ENCODE measurements around the gene PTBP1.

The PTBP1 gene

GRCh38 chr19:796692-797527 is at the start of gene PTBP1:
TSS of gene PTBP1 (plus strand) at chr19:797452. CDS start at chr19:797498, 46 bp downstream.
- DNase-seq (ENCODE audit: extremely low spot score, insufficient read length, low read depth) (peak; percentile 98), FAIRE-seq (peak; percentile 100)

DNA sequence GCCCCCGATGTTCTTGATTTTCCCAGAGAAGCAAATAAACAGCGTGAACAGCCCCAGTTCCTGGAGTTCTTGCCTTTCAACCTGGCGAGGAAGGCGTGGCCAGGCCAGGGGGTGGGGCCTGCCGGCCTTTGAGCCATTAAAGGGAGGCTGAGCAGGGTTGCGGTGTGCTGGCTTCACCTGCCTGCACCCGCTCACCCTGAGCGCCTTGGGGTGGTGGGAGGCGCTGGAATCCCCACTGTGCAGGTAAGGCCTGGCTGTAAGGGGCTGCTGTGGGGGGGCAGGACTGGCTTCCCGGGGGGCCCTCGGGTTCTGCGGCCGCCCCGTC is 49.0 kb upstream of the PTBP1 start:
- no peak for FAIRE-seq

GRCh38 chr19:749811-750210 is 47.4 kb upstream of the PTBP1 start:
- FAIRE-seq (no peak), DNase-seq (ENCODE audit: extremely low spot score, insufficient read length, low read depth) (no peak)

More for the DNA sequence above, 49.0 kb upstream of the PTBP1 start:
- DNase-seq (ENCODE audit: extremely low spot score, insufficient read length, low read depth): no peak

GRCh38 chr19:750640-751423 is 46.4 kb upstream of the PTBP1 start, which contains the start of gene MISP:
TSS of gene MISP (plus strand) at chr19:751112. CDS start at chr19:756947, 5,835 bp downstream.
- no peak for FAIRE-seq
- no peak for DNase-seq (ENCODE audit: extremely low spot score, insufficient read length, low read depth)

GRCh38 chr19:751501-752341 is 45.5 kb upstream of the PTBP1 start:
- FAIRE-seq: no peak
- DNase-seq (ENCODE audit: extremely low spot score, insufficient read length, low read depth): no peak

DNA sequence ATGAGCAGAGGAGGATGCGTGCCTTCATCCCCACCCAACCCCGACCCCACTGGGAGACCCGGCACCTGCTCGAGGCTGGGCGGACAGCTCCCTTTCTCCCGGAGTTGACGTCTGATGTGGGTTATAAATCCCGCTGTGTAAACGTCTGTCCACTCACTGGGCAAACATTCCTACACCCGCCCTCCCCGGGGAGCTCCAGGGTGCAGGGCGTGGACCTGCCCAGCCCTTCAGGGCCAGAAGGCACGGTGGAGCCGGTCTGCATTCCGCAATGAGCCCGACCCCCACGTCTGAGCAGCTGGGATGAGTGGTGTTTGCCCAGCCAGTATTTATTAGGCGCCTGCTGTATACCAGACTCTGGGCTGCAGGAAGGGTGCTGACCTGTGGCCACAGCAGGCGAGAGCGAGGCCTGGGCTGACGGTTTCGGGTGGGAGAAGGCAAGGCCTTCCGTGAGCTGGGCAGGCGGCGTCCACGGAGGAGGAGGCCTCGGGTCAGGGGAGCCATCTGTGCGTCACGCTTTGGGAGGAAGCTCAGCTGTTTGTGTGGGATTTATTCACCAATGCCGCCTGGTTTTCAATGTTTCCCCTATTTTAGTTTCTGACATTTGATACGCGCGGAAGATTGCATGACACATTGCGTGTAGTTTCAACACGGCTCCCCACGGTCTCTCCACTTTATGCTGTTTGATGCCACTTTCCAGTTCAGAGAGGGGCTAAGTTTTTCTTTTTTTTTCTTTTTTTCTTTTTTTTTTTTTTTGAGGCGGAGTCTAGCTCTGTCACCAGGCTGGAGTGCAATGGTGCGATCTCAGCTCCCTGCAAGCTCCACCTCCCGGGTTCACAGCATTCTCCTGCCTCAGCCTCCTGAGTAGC is 44.4 kb upstream of the PTBP1 start:
- DNase-seq (ENCODE audit: extremely low spot score, insufficient read length, low read depth): no peak
- no peak for FAIRE-seq

DNA sequence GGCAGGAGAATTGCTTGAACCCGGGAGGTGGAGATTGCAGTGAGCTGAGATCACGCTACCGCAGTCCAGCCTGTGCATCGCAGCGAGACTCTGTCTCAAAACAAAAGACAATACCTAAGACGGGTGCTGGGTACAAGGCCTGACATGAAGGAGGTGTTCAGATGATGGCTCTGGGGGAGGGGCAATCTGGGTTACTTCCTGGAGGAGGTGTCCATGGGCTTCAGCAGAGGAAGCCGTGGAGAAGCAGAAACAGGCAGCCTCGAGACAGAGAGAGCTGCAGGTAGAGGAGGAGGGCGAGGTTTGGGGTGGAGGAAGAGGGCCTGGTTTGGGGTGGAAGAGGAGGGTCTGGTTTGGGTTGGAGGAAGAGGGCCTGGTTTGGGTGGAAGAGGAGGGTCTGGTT is 42.7 kb upstream of the PTBP1 start:
- FAIRE-seq: no peak

DNA sequence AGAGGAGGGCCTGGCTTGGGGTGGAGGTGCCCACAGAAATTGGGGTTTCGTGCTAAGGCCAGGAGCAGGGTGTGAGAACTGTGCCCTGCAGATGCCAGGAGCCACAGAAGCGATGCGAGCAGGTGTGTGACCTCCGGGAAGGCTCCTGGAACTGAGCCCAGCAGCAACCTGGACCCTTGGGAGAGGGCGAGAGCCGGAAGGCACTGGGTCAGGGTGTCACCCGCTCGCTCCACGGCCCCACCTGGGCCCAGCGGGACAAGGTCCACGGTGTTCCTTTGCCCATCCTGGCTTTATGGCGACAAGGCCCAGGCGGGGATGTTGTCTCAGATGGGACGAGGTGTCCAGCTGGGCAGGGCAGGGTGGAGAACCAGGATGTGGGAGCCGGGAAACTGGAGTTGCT is 42.2 kb upstream of the PTBP1 start:
- FAIRE-seq: no peak
- DNase-seq (ENCODE audit: extremely low spot score, insufficient read length, low read depth): no peak

More for the DNA sequence above, 42.7 kb upstream of the PTBP1 start:
- no peak for DNase-seq (ENCODE audit: extremely low spot score, insufficient read length, low read depth)

DNA sequence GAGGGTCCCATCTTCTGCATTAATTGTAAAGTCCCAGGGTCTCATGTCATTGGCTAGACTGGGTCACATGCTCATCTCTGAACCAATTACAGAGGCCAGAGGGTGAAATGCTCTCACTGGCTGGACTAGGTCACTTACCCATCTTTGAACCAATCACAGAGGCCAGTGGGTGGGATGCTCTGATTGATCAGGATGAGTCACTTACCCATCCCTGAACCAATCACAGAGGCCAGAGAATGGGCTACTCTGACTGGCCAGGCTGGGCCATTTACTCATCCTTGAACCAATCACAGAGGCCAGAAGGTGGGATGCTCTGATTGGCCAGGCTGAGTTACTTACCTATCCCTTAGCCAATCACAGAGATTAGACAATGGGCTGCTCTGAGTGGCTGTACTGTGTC is 41.0 kb upstream of the PTBP1 start:
- no peak for DNase-seq (ENCODE audit: extremely low spot score, insufficient read length, low read depth)
- FAIRE-seq: no peak

GRCh38 chr19:756821-757688 is 40.2 kb upstream of the PTBP1 start:
- no peak for DNase-seq (ENCODE audit: extremely low spot score, insufficient read length, low read depth)
- no peak for FAIRE-seq

DNA sequence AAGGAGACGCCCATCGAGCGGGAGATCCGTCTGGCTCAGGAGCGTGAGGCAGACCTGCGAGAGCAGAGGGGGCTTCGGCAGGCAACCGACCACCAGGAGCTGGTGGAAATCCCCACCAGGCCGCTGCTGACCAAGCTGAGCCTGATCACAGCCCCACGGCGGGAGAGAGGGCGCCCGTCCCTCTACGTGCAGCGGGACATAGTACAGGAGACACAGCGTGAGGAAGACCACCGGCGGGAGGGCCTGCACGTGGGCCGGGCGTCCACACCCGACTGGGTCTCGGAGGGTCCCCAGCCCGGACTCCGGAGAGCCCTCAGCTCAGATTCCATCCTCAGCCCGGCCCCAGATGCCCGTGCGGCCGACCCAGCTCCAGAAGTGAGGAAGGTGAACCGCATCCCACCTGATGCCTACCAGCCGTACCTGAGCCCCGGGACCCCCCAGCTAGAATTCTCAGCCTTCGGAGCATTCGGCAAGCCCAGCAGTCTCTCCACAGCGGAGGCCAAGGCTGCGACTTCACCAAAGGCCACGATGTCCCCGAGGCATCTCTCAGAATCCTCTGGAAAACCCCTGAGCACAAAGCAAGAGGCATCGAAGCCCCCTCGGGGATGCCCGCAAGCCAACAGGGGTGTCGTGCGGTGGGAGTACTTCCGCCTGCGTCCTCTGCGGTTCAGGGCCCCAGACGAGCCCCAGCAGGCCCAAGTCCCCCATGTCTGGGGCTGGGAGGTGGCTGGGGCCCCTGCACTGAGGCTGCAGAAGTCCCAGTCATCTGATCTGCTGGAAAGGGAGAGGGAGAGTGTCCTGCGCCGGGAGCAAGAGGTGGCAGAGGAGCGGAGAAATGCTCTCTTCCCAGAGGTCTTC is 39.2 kb upstream of the PTBP1 start:
- FAIRE-seq: no peak
- no peak for DNase-seq (ENCODE audit: extremely low spot score, insufficient read length, low read depth)

DNA sequence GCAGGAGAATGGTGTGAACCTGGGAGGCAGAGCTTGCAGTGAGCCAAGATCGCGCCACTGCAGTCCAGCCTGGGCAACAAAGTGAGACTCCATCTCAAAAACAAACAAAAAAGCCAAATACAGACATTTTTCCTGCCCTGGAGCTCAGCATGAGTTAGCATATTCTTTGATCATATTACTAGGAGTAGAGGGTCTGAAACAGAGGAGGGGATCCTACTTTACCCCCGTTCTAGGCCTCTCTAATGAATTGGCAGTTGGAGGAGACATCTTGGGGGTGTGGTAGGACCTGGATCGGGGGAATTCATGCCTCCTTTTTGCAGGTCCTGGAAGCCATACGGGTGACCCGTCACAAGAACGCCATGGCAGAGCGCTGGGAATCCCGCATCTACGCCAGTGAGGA is 34.1 kb upstream of the PTBP1 start:
- DNase-seq (ENCODE audit: extremely low spot score, insufficient read length, low read depth) (no peak), FAIRE-seq (no peak)

- FAIRE-seq: no peak
- no peak for DNase-seq (ENCODE audit: extremely low spot score, insufficient read length, low read depth)
Observed at GRCh38 chr19:763869-764268, 33.4 kb upstream of the PTBP1 start.

DNA sequence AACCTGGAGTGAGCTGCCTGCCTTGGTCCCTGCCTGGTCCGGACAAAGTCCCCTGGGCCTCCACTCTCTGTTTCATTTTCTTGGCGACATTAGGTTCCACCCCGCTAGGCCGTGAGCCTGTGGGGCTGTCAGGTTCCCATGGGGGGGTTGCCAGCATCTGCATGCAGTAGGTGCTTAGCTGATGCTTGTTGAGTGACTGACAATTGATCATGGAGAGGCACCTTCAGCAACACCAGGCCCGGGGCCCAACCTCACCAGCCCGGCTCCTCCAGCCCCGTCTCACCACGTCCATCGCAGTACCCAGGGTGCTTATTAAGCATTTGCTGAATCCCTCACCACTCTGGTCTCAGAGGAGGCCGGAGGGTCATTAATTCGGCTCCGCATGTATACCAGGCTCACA is 33.0 kb upstream of the PTBP1 start:
- FAIRE-seq: no peak
- DNase-seq (ENCODE audit: extremely low spot score, insufficient read length, low read depth): no peak

GRCh38 chr19:765179-765738 is 32.0 kb upstream of the PTBP1 start:
- FAIRE-seq: no peak
- DNase-seq (ENCODE audit: extremely low spot score, insufficient read length, low read depth): no peak

DNA sequence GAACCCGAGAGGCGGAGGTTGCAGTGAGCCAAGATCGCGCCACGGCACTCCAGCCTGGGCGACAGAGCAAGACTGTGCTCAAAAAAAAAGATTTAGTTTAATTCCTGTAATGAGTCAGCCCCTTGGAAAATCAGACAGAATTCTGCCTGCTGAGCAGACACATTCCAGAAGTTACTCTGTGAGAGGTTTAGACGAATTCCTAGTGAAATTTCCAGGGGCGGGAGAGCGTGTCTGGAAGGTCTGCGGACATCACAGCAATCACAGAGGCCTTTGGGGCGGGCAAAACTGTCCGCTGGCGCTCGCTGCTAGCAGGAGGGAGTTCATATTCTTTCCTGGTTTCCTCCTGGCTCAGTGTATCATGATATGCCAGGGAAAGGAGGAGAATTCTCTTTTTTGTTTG is 28.8 kb upstream of the PTBP1 start:
- FAIRE-seq (no peak), DNase-seq (ENCODE audit: extremely low spot score, insufficient read length, low read depth) (no peak)

GRCh38 chr19:769616-770015 is 27.6 kb upstream of the PTBP1 start:
- DNase-seq (ENCODE audit: extremely low spot score, insufficient read length, low read depth): no peak
- FAIRE-seq: no peak

All from GM18507 (cell line).